GM12878 (cell line): ENCODE measurements around the gene FKBP2. TPM values are rescaled to one million over a fixed set of nuclear protein-coding genes. Genes with fewer than 3 reads are reported as not detected.

ENCODE experiments used
- polyA plus RNA-seq, 11 experiments: library from polyadenylated mRNA; depleted of rRNA in 4 of 11; unstranded in 6 of 11; stranded (reverse) in 5 of 11; fragments of >200 nt; fragmentation: Nextera tagmentation in 4 of 11; fragmentation: Illumina TruSeq in 1 of 11; extraction: Ambion mirVana in 4 of 11; extraction: Trizol in 1 of 11; gene quantifications; 1 replicate in 1 of 11; 2 replicates in 10 of 11; pipeline versions ENCODE4 v1.2.1 to v1.2.3, GENCODE V29; 2011 to 2016; ENCODE audit warnings: inconsistent platforms in 2 of 11, missing spikeins in 2 of 11, low read depth in 1 of 11
- total RNA-seq, 4 experiments: library from RNA; depleted of rRNA in 3 of 4; stranded (reverse); fragments of >200 nt in 3 of 4; fragmentation: Illumina TruSeq in 1 of 4; extraction: Trizol in 1 of 4; gene quantifications; 2 replicates each; pipeline versions ENCODE4 v1.2.1 to v1.2.3, GENCODE V29; 2013 to 2021

Gene FKBP2
- total and polyA plus RNA-seq, 10 of the 15 experiments (the other 5 are each of a cell fraction or from before 2014, with no cell fraction given): 1.8 to 99.7 (median 39.5) TPM

Other genes starting within 250 kb of the FKBP2 start
Only the 7 nearest of the 19 such genes appear.
- gene FERMT3, start 34.4 kb upstream of the FKBP2 start, total RNA-seq (2014; rRNA removed): 122 and 145 TPM in 2 replicates
- gene FERMT3, start 34.4 kb upstream of the FKBP2 start, total RNA-seq (2014; rRNA removed; fragmentation: Illumina TruSeq; extraction: Trizol): 44.4 and 47.3 TPM in 2 replicates
- gene FERMT3, start 34.4 kb upstream of the FKBP2 start, total RNA-seq (2021): 192 and 211 TPM in 2 replicates
- gene FERMT3, start 34.4 kb upstream of the FKBP2 start, polyA plus RNA-seq (2011; rRNA removed): 24.2 and 86.8 TPM in 2 replicates
- gene FERMT3, start 34.4 kb upstream of the FKBP2 start, polyA plus RNA-seq (2014; fragmentation: Illumina TruSeq; extraction: Trizol): 6.8 and 49.0 TPM in 2 replicates
- gene FERMT3, start 34.4 kb upstream of the FKBP2 start, polyA plus RNA-seq (2014; fragmentation: Nextera tagmentation; extraction: Ambion mirVana): 1 to 10 TPM; 2.0 to 9.2 TPM
- 141 and 191 TPM in 2 replicates for gene FERMT3, start 34.4 kb upstream of the FKBP2 start, polyA plus RNA-seq (2014; rRNA removed)
- 100 to 1,000 TPM; 198 to 207 TPM for gene FERMT3, start 34.4 kb upstream of the FKBP2 start, polyA plus RNA-seq (2016; fragmentation: Nextera tagmentation; extraction: Ambion mirVana)
- gene TRPT1, start 14.9 kb upstream of the FKBP2 start, total RNA-seq (2014; rRNA removed): 39.0 and 43.1 TPM in 2 replicates
- 17.8 and 19.9 TPM in 2 replicates for gene TRPT1, start 14.9 kb upstream of the FKBP2 start, total RNA-seq (2014; rRNA removed; fragmentation: Illumina TruSeq; extraction: Trizol)
- 37.7 and 39.2 TPM in 2 replicates for gene TRPT1, start 14.9 kb upstream of the FKBP2 start, total RNA-seq (2021)
- 12.1 and 23.8 TPM in 2 replicates for gene TRPT1, start 14.9 kb upstream of the FKBP2 start, polyA plus RNA-seq (2011; rRNA removed)
- 13.0 and 14.3 TPM in 2 replicates for gene TRPT1, start 14.9 kb upstream of the FKBP2 start, polyA plus RNA-seq (2014; fragmentation: Illumina TruSeq; extraction: Trizol)
- 10 to 100 TPM in 1 of 2 experiments, 1 to 10 TPM in 1; 7.1 to 21.3 TPM for gene TRPT1, start 14.9 kb upstream of the FKBP2 start, polyA plus RNA-seq (2014; fragmentation: Nextera tagmentation; extraction: Ambion mirVana)
- 42.0 and 43.7 TPM in 2 replicates for gene TRPT1, start 14.9 kb upstream of the FKBP2 start, polyA plus RNA-seq (2014; rRNA removed)
- gene TRPT1, start 14.9 kb upstream of the FKBP2 start, polyA plus RNA-seq (2016; fragmentation: Nextera tagmentation; extraction: Ambion mirVana): 10 to 100 TPM; 49.9 to 63.0 TPM
- gene NUDT22, start 14.8 kb upstream of the FKBP2 start, total RNA-seq (2014; rRNA removed): 102 and 115 TPM in 2 replicates
- 31.0 and 37.7 TPM in 2 replicates for gene NUDT22, start 14.8 kb upstream of the FKBP2 start, total RNA-seq (2014; rRNA removed; fragmentation: Illumina TruSeq; extraction: Trizol)
- 87.7 and 91.0 TPM in 2 replicates for gene NUDT22, start 14.8 kb upstream of the FKBP2 start, total RNA-seq (2021)
- 21.2 and 38.5 TPM in 2 replicates for gene NUDT22, start 14.8 kb upstream of the FKBP2 start, polyA plus RNA-seq (2011; rRNA removed)
- gene NUDT22, start 14.8 kb upstream of the FKBP2 start, polyA plus RNA-seq (2014; fragmentation: Illumina TruSeq; extraction: Trizol): 6.0 and 17.0 TPM in 2 replicates
- gene NUDT22, start 14.8 kb upstream of the FKBP2 start, polyA plus RNA-seq (2014; fragmentation: Nextera tagmentation; extraction: Ambion mirVana): 10 to 100 TPM in 1 of 2 experiments, 1 to 10 TPM in 1; 6.7 to 20.9 TPM
- gene NUDT22, start 14.8 kb upstream of the FKBP2 start, polyA plus RNA-seq (2014; rRNA removed): 94.4 and 118 TPM in 2 replicates
- 10 to 100 TPM; 95.8 to 99.2 TPM for gene NUDT22, start 14.8 kb upstream of the FKBP2 start, polyA plus RNA-seq (2016; fragmentation: Nextera tagmentation; extraction: Ambion mirVana)
- gene DNAJC4, start 10.5 kb upstream of the FKBP2 start, total RNA-seq (2014; rRNA removed): 19.8 and 26.1 TPM in 2 replicates
- gene DNAJC4, start 10.5 kb upstream of the FKBP2 start, total RNA-seq (2014; rRNA removed; fragmentation: Illumina TruSeq; extraction: Trizol): 19.3 and 22.5 TPM in 2 replicates
- 33.7 and 36.4 TPM in 2 replicates for gene DNAJC4, start 10.5 kb upstream of the FKBP2 start, total RNA-seq (2021)
- gene DNAJC4, start 10.5 kb upstream of the FKBP2 start, polyA plus RNA-seq (2011; rRNA removed): 22.4 and 33.9 TPM in 2 replicates
- gene DNAJC4, start 10.5 kb upstream of the FKBP2 start, polyA plus RNA-seq (2014; fragmentation: Illumina TruSeq; extraction: Trizol): 12.0 and 27.8 TPM in 2 replicates
- gene DNAJC4, start 10.5 kb upstream of the FKBP2 start, polyA plus RNA-seq (2014; fragmentation: Nextera tagmentation; extraction: Ambion mirVana): 1 to 10 TPM; 3.7 to 9.7 TPM
- 64.9 and 70.6 TPM in 2 replicates for gene DNAJC4, start 10.5 kb upstream of the FKBP2 start, polyA plus RNA-seq (2014; rRNA removed)
- gene DNAJC4, start 10.5 kb upstream of the FKBP2 start, polyA plus RNA-seq (2016; fragmentation: Nextera tagmentation; extraction: Ambion mirVana): 10 to 100 TPM; 32.4 to 35.0 TPM
- 23.3 and 25.4 TPM in 2 replicates for gene VEGFB, start 6.5 kb upstream of the FKBP2 start, total RNA-seq (2014; rRNA removed)
- 16.3 and 17.5 TPM in 2 replicates for gene VEGFB, start 6.5 kb upstream of the FKBP2 start, total RNA-seq (2014; rRNA removed; fragmentation: Illumina TruSeq; extraction: Trizol)
- 75.8 and 81.7 TPM in 2 replicates for gene VEGFB, start 6.5 kb upstream of the FKBP2 start, total RNA-seq (2021)
- gene VEGFB, start 6.5 kb upstream of the FKBP2 start, polyA plus RNA-seq (2011; rRNA removed): 8.4 and 11.1 TPM in 2 replicates
- gene VEGFB, start 6.5 kb upstream of the FKBP2 start, polyA plus RNA-seq (2014; fragmentation: Illumina TruSeq; extraction: Trizol): 17.0 and 24.2 TPM in 2 replicates
- gene VEGFB, start 6.5 kb upstream of the FKBP2 start, polyA plus RNA-seq (2014; fragmentation: Nextera tagmentation; extraction: Ambion mirVana): 10 to 100 TPM in 1 of 2 experiments, 1 to 10 TPM in 1; 7.0 to 28.1 TPM
- gene VEGFB, start 6.5 kb upstream of the FKBP2 start, polyA plus RNA-seq (2014; rRNA removed): 32.8 and 46.0 TPM in 2 replicates
- gene VEGFB, start 6.5 kb upstream of the FKBP2 start, polyA plus RNA-seq (2016; fragmentation: Nextera tagmentation; extraction: Ambion mirVana): 10 to 100 TPM; 12.4 to 12.7 TPM
- gene PPP1R14B, start 5.8 kb downstream of the FKBP2 start, total RNA-seq (2014; rRNA removed): 219 and 251 TPM in 2 replicates
- 170 and 195 TPM in 2 replicates for gene PPP1R14B, start 5.8 kb downstream of the FKBP2 start, total RNA-seq (2014; rRNA removed; fragmentation: Illumina TruSeq; extraction: Trizol)
- gene PPP1R14B, start 5.8 kb downstream of the FKBP2 start, total RNA-seq (2021): 264 and 283 TPM in 2 replicates
- gene PPP1R14B, start 5.8 kb downstream of the FKBP2 start, polyA plus RNA-seq (2011; rRNA removed): 75.7 and 138 TPM in 2 replicates
- 42.7 and 109 TPM in 2 replicates for gene PPP1R14B, start 5.8 kb downstream of the FKBP2 start, polyA plus RNA-seq (2014; fragmentation: Illumina TruSeq; extraction: Trizol)
- gene PPP1R14B, start 5.8 kb downstream of the FKBP2 start, polyA plus RNA-seq (2014; fragmentation: Nextera tagmentation; extraction: Ambion mirVana): 10 to 100 TPM in 1 of 2 experiments, 1 to 10 TPM in 1; 8.4 to 27.7 TPM
- gene PPP1R14B, start 5.8 kb downstream of the FKBP2 start, polyA plus RNA-seq (2014; rRNA removed): 222 and 270 TPM in 2 replicates
- gene PPP1R14B, start 5.8 kb downstream of the FKBP2 start, polyA plus RNA-seq (2016; fragmentation: Nextera tagmentation; extraction: Ambion mirVana): 10 to 100 TPM; 59.7 to 84.0 TPM
- 7.5 and 7.7 TPM in 2 replicates for gene PLCB3, start 10.4 kb downstream of the FKBP2 start, total RNA-seq (2014; rRNA removed)
- gene PLCB3, start 10.4 kb downstream of the FKBP2 start, total RNA-seq (2014; rRNA removed; fragmentation: Illumina TruSeq; extraction: Trizol): 2.8 and 3.3 TPM in 2 replicates
- gene PLCB3, start 10.4 kb downstream of the FKBP2 start, total RNA-seq (2021): 7.8 and 10.3 TPM in 2 replicates
- gene PLCB3, start 10.4 kb downstream of the FKBP2 start, polyA plus RNA-seq (2011; rRNA removed): 2.0 and 3.2 TPM in 2 replicates
- 1.1 and 3.6 TPM in 2 replicates for gene PLCB3, start 10.4 kb downstream of the FKBP2 start, polyA plus RNA-seq (2014; fragmentation: Illumina TruSeq; extraction: Trizol)
- under 1 TPM; 0.03 to 0.18 TPM for gene PLCB3, start 10.4 kb downstream of the FKBP2 start, polyA plus RNA-seq (2014; fragmentation: Nextera tagmentation; extraction: Ambion mirVana)
- 7.3 and 7.6 TPM in 2 replicates for gene PLCB3, start 10.4 kb downstream of the FKBP2 start, polyA plus RNA-seq (2014; rRNA removed)
- 1 to 10 TPM; 1.4 TPM for gene PLCB3, start 10.4 kb downstream of the FKBP2 start, polyA plus RNA-seq (2016; fragmentation: Nextera tagmentation; extraction: Ambion mirVana)